Activated T-helper 2 cell treated with anti-CD3 and anti-CD28 coated beads, Interferon-gamma antibody, Interleukin-2, Interleukin-4, amounts not matched to agents 10 μg/mL and 5 μg/mL and 100 μg/mL, durations not matched to agents 14 hours and 24 hours and 36 hours (primary cell): ENCODE data around the gene PLB1. TPM values are rescaled to one million over a fixed set of nuclear protein-coding genes. Genes with fewer than 3 reads are reported as not detected.

Experiments used
- DNase-seq: peaks from one replicate; pipeline ENCODE4 v3.0.0; 2021; ENCODE audit warnings: low spot score
- H3K27ac Mint-ChIP-seq: one replicate; pipeline ENCODE4 v1.8.0; 2021; ENCODE audit warnings: mixed read lengths
- H3K27me3 Mint-ChIP-seq: one replicate; pipeline ENCODE4 v1.8.0; 2021; ENCODE audit warnings: low read depth, mixed read lengths
- H3K36me3 Mint-ChIP-seq: one replicate; pipeline ENCODE4 v1.8.0; 2021; ENCODE audit warnings: low read depth, mixed read lengths
- H3K4me1 Mint-ChIP-seq: one replicate; pipeline ENCODE4 v1.8.0; 2021; ENCODE audit warnings: low read depth, mixed read lengths
- H3K4me3 Mint-ChIP-seq: one replicate; pipeline ENCODE4 v1.8.0; 2021; ENCODE audit warnings: low read depth, mild to moderate bottlenecking, moderate library complexity, mixed read lengths
- H3K9me3 Mint-ChIP-seq: one replicate; pipeline ENCODE4 v1.8.0; 2021; ENCODE audit warnings: mixed read lengths
- intact Hi-C: fragments of 100-400 bp; cut with micrococcal nuclease; formaldehyde crosslinking; loops from one replicate; pipeline ENCODE4 v1.15.1; 2023
- total RNA-seq: library from RNA; stranded (reverse); gene quantifications from 2 replicates; pipeline ENCODE4 v1.2.3, GENCODE V29; 2022

Gene PLB1
- total RNA-seq, 1 donor from 2014 or later = 1.8 TPM

DNA sequence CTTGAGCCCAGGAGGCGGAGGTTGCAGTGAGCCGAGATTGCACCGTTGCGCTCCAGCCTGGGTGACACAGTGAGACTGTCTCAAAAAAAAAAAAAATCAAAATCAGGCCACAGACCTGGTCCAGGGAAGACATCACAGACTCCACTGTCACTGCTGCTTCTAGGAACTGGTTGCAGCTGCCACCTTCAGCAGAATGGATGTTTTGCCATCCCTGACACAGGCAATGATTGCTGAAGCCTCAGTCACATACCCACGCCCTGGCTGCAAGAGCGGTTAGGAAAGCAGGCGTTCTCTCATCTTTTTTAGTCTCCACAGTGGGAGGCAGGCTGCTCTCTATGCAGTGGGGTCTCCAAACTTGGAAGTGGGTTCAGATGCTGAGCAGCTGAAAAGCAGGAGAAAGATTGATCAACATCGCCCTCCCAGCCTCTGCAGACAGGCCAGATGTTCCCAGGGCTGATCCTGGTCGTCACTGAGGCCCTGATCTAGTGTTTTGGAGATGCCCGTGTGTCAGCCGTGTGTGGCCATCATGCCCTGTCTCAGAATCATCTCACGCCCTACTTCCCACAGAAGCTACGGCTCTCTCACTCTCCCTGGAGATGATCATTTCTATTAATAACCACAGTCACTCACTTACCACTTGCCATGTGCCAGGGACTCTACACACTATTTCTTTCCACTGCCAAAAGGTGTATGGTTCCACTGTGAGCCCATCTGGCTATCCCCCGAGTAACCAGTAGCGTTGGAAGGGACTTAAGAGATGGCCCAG, 91.8 kb downstream of the PLB1 start:
- Mint-ChIP-seq H3K36me3 (peaks cover 6% of the 10 kb centered on the region), H3K4me1 (peaks cover 43% of the 10 kb centered on the region), H3K9me3 (no peaks in the 10 kb centered on the region), H3K27me3 (no peaks in the 10 kb centered on the region), H3K27ac (peak overlapping the region; percentile 59), H3K4me3 (no peak overlapping the region)
- DNase-seq = no peak
- intact Hi-C loops = no loop called here

DNA sequence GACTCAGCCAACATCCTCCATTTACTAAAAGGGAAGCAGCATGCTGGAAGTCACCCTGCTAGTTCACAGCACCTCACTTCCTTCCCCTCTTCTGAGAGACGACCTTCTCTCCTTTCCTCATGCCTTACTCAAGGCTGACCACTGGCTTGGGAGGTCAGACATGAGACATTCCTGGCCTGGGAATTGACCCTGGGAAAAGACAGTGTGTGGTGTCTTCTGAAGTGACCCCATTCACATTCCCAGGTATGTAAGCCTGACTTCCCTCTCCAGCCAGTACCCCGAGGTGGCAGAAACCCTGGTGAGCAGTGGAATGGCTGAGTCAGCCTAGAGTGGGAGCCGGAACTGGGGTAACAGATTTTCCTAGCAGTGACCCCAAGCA, 92.4 kb downstream of the PLB1 start:
- Mint-ChIP-seq H3K27ac (peak overlapping the region; percentile 59), H3K36me3 (peaks cover 6% of the 10 kb centered on the region)
- intact Hi-C loops = no loop called here

DNA sequence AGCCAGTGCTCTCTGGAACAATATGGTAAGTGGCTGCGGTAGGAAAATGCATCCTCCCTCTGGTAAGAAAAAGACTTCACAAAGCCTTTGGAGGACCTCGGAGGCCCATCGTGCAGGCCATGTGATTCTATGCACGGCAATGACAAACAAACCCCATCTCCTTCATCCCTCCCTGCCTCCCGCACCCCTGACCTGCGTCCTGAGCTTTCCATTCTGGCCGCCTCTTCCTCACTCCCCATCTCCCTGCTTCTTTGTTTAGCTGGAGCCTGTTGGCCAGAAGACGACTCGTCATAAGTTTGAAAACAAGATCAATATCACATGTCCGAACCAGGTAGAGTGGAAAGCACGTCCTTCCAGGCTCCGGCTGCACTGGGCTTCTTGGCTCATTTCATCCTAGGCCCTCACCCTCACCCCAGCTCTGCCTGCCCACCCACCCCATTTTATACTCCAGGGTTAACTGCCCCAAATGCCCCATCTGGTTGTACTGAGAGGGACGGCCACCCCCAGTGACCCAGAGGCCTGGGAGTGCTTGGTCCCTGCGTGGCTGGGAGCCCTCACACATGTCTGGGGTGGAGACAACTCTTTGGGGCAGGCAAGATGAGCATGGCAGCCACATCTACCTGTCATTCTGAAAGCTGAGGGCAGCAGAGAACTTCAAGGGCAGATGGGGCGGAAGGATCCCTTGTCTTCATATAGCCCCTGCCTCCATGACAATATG, 94.0 kb downstream of the PLB1 start:
- H3K36me3 Mint-ChIP-seq = peaks cover 6% of the 10 kb centered on the region
- no peak overlapping the region for H3K4me3 Mint-ChIP-seq
- intact Hi-C loops = no loop called here
- DNase-seq = no peak
- no peaks in the 10 kb centered on the region for H3K27me3 Mint-ChIP-seq
- H3K4me1 Mint-ChIP-seq = peaks cover 41% of the 10 kb centered on the region
- H3K27ac Mint-ChIP-seq = peak overlapping the region; percentile 31
- no peaks in the 10 kb centered on the region for H3K9me3 Mint-ChIP-seq

More for the DNA sequence above, 92.4 kb downstream of the PLB1 start:
- Mint-ChIP-seq H3K4me3 (no peak overlapping the region), H3K9me3 (no peaks in the 10 kb centered on the region), H3K27me3 (no peaks in the 10 kb centered on the region), H3K4me1 (peaks cover 43% of the 10 kb centered on the region)
- DNase-seq = no peak

DNA sequence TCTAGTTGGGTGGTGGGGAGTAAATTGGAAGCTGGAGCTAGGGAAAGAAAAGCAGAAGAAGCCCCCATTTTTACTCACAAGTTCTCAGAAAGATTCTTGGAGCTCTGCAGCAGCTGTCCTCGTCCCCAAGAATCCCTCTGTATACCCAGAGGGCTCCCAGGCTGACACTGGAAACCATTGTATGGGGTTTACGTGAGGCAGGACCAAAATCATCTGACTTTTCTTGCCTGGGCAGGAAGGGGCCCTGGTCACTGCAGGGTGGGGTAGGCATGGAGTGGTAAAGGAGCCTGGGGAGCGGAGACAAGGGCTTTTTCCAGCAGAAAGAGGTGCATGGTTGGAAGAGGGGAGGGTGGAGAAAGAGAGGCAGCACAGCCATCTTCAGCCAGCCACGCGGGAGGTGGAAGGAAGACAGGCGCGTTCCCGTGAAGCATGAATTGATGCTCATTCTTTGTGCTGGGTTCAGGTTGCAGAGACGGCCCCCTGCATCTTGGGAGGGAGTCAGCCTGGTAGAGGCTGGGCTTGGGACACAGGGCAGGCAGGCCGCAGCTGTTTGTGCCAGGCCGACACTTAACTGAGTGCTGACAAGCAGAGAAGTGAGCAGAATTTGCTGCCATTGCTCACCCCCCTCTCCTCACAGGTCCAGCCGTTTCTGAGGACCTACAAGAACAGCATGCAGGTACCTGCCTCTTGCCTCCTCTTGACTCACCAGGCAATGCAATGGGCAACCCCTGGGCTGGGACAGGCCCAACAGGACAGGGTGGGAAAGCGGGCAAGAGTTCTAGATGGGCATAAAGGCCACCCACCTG, 94.8 kb downstream of the PLB1 start:
- H3K9me3 Mint-ChIP-seq = no peaks in the 10 kb centered on the region
- peaks cover 6% of the 10 kb centered on the region for H3K36me3 Mint-ChIP-seq
- no peaks in the 10 kb centered on the region for H3K27me3 Mint-ChIP-seq
- intact Hi-C loops = no loop called here
- DNase-seq = no peak
- H3K4me1 Mint-ChIP-seq = peaks cover 42% of the 10 kb centered on the region
- no peak overlapping the region for H3K4me3 Mint-ChIP-seq
- no peak overlapping the region for H3K27ac Mint-ChIP-seq

DNA sequence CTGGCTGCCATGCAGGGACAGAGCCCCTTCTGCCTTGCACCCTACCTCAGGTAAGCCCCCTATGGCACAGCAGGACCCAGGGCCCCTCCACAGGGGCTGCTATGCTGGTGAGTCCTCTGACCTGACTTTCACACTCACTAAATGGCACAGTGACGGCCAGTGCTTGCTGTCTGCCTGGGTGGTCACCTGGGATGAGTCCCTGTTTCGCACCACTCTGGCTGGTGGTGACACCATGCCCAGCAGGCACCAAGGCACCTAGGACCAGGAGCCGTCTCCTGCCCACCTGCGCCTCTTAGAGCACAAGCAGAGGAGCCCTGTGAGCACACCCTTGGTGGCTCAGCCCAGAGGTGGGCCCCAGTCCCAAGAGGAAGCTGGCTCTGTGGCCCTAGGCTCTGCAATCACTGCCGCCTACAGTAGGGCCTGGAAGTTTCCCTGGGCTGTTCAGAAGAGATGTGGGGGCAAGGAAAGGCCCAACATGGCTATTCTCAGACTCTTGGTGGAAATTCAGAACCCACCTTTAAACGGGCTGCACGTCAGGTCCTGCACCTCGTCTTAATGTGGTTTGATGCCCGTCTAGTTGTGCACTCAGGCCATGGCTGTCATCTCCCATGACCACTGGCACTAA, 96.0 kb downstream of the PLB1 start:
- no peak overlapping the region for H3K27ac Mint-ChIP-seq
- no peaks in the 10 kb centered on the region for H3K27me3 Mint-ChIP-seq
- H3K4me3 Mint-ChIP-seq = no peak overlapping the region
- no peaks in the 10 kb centered on the region for H3K9me3 Mint-ChIP-seq
- no peak for DNase-seq
- H3K4me1 Mint-ChIP-seq = peaks cover 37% of the 10 kb centered on the region
- intact Hi-C loops = no loop called here
- H3K36me3 Mint-ChIP-seq = peaks cover 9% of the 10 kb centered on the region

DNA sequence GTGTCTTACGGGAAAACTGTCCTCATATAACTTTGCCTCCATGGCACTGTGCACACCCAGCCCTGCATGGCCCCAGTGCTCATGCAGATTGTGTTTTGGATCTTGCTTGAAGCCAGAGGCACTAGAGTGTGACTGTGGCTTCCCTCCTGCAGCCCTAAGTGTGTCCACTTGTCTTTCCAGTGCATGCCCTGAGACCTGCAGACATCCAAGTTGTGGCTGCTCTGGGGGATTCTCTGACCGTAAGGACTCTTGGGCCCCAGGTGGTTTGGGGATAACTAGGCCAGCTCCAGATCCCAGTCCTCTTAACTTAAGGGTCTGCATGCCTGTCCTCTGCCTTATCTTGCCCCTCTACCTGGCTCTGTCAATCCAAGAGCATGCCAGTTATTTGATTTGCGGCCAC, 96.6 kb downstream of the PLB1 start:
- Mint-ChIP-seq H3K36me3 (peaks cover 9% of the 10 kb centered on the region), H3K27ac (no peak overlapping the region), H3K27me3 (no peaks in the 10 kb centered on the region), H3K4me1 (peaks cover 31% of the 10 kb centered on the region), H3K4me3 (no peak overlapping the region), H3K9me3 (no peaks in the 10 kb centered on the region)
- intact Hi-C loops = no loop called here
- no peak for DNase-seq

- intact Hi-C loops = no loop called here
- DNase-seq = no peak
- H3K36me3 Mint-ChIP-seq = peaks cover 3% of the 10 kb centered on the region
- no peaks in the 10 kb centered on the region for H3K27me3 Mint-ChIP-seq
- H3K4me1 Mint-ChIP-seq = peaks cover 23% of the 10 kb centered on the region
- no peak overlapping the region for H3K4me3 Mint-ChIP-seq
- H3K9me3 Mint-ChIP-seq = no peaks in the 10 kb centered on the region
- H3K27ac Mint-ChIP-seq = no peak overlapping the region
Measured at GRCh38 chr2:28593160-28593755, 97.4 kb downstream of the PLB1 start.

- H3K4me1 Mint-ChIP-seq = peaks cover 18% of the 10 kb centered on the region
- no peaks in the 10 kb centered on the region for H3K27me3 Mint-ChIP-seq
- intact Hi-C loops = loop anchor here (1.0 to 2.0 kb wide), 4 partner anchors 21 to 159 kb away; no protein-coding TSS in a partner anchor
- H3K36me3 Mint-ChIP-seq = peaks cover 3% of the 10 kb centered on the region
- no peak for DNase-seq
- no peak overlapping the region for H3K27ac Mint-ChIP-seq
- no peak overlapping the region for H3K4me3 Mint-ChIP-seq
- H3K9me3 Mint-ChIP-seq = no peaks in the 10 kb centered on the region
Measured at GRCh38 chr2:28594000-28594331, 98.1 kb downstream of the PLB1 start.

DNA sequence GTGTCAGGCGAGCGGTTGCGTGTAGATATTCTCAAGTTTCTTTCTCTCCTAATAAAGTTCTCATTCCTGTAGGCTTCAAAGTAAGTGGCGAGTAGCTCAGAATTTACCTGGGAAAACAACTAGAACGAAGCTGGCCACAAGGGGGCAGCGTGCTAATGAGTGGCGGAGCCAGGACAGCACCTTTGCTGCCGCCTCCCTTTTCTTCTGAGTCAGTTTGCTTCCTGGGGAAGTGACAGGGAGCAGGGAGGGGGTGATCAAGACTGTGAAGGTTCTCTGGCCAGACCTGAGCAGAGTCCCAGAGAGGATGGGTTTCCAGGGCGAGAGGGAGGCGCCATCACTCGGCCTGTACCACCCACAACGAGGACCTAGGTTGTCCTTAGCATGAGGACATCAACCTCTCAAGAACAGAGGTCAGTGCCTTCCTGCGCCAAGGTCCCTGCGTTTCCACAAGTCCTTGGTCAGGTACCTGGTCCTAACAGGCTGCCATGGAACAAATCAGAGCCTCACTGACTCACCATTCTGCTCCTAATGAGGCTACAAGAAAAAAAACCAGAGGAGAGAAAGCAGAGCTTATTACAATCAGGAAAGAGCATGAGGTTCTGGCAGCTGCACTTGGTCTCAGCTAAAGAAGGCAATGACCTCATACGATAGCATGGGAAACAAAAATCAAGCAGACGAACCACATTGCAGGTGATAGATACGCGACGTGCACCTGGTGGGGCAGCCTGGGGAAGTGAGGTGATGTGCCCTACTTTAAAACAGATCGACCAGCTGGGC, 98.7 kb downstream of the PLB1 start:
- peak overlapping the region; percentile 79 for H3K27ac Mint-ChIP-seq
- H3K27me3 Mint-ChIP-seq = no peaks in the 10 kb centered on the region
- intact Hi-C loops = loop anchor here (1.0 to 2.0 kb wide), 4 partner anchors 21 to 159 kb away; no protein-coding TSS in a partner anchor
- H3K9me3 Mint-ChIP-seq = no peaks in the 10 kb centered on the region
- peak; percentile 73 for DNase-seq
- peaks cover 18% of the 10 kb centered on the region for H3K4me1 Mint-ChIP-seq
- peaks cover 3% of the 10 kb centered on the region for H3K36me3 Mint-ChIP-seq
- peak overlapping the region; percentile 11 for H3K4me3 Mint-ChIP-seq

GRCh38 chr2:28595323-28595722, 99.5 kb downstream of the PLB1 start:
- H3K9me3 Mint-ChIP-seq = no peaks in the 10 kb centered on the region
- H3K4me3 Mint-ChIP-seq = no peak overlapping the region

DNA sequence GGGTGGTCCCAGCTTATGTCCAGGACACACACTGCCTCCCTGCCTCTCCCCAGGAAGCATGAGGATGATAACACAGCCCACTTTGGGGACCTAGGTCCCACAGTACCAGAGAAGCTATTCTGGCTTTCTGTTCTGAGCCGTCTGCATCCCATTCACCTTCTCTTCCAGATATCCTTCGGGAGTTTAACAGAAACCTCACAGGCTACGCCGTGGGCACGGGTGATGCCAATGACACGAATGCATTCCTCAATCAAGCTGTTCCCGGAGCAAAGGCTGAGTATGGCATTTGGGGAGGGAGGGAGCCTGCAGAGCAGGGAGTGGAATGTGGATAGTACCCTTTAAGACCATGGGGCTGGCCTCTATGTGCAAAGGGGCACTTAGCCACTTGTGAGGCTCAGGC, 102.6 kb downstream of the PLB1 start:
- Mint-ChIP-seq H3K4me3 (no peak overlapping the region), H3K9me3 (no peaks in the 10 kb centered on the region), H3K4me1 (peaks cover 22% of the 10 kb centered on the region), H3K36me3 (peaks cover 10% of the 10 kb centered on the region), H3K27ac (no peak overlapping the region), H3K27me3 (no peaks in the 10 kb centered on the region)
- intact Hi-C loops = no loop called here
- no peak for DNase-seq

More at GRCh38 chr2:28595323-28595722, 99.5 kb downstream of the PLB1 start:
- H3K27ac Mint-ChIP-seq = no peak overlapping the region
- no peaks in the 10 kb centered on the region for H3K27me3 Mint-ChIP-seq
- intact Hi-C loops = loop anchor here (2.0 kb wide), 1 partner anchor 25 kb away; no protein-coding TSS in a partner anchor
- peaks cover 3% of the 10 kb centered on the region for H3K36me3 Mint-ChIP-seq
- no peak for DNase-seq
- H3K4me1 Mint-ChIP-seq = peaks cover 16% of the 10 kb centered on the region
